Fibroblast of the aortic adventitia (primary cell): ENCODE measurements around the gene AVEN. TPM values are rescaled to one million over a fixed set of nuclear protein-coding genes. Genes with fewer than 3 reads are reported as not detected.
"Not testable (repeated sequence)": the region's sequence is repeated elsewhere in the genome, so short reads cannot be mapped to it uniquely, and the experiment has no call there.

Source experiments
- DNase-seq: peaks from one replicate; pipeline ENCODE4 v3.0.0-alpha.2; 2010; ENCODE audit warnings: low read depth
- H3K4me3 ChIP-seq: 2 replicates; pipeline ENCODE4 v1.5.1; 2011; ENCODE audit warnings: low read depth, mild to moderate bottlenecking, control low read depth, low read length, moderate library complexity
- total RNA-seq: library from RNA; depleted of rRNA; stranded (reverse); fragments of >200 nt; gene quantifications from 2 replicates; pipeline ENCODE4 v1.2.3, GENCODE V29; 2012; ENCODE audit warnings: low replicate concordance
- TF ChIP-seq, protein P1 (sequence below): IDR thresholded peaks from 2 replicates; pipeline ENCODE4 v1.5.1; 2011; ENCODE audit warnings: mild to moderate bottlenecking, low read length, control low read depth, inconsistent platforms; ENCODE audit not compliant: insufficient read depth

Gene AVEN
- total RNA-seq, 1 donor: 17.2 TPM

DNA sequence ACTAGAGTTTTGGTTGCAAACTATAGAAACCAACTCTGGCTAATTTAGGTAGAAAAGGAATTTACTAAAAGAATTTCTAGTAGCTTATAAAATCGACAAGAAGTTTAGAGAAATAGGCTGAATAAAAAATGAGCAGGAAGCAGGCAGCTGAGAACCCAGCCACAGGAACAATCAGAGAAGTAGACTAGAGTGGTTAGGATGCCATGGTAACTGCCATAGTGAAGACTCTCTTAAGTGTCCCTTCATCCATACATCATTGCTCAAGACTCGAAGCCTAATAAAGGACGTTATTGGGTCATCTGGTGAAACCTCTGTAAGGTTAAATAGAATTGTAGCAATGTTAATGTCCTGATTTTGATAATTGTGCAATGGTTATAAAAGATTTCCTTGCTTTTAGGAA lies 13.8 kb downstream of the AVEN start:
- no peak for DNase-seq
- H3K4me3 ChIP-seq: no peak overlapping the region
- TF ChIP-seq, protein P1, sequence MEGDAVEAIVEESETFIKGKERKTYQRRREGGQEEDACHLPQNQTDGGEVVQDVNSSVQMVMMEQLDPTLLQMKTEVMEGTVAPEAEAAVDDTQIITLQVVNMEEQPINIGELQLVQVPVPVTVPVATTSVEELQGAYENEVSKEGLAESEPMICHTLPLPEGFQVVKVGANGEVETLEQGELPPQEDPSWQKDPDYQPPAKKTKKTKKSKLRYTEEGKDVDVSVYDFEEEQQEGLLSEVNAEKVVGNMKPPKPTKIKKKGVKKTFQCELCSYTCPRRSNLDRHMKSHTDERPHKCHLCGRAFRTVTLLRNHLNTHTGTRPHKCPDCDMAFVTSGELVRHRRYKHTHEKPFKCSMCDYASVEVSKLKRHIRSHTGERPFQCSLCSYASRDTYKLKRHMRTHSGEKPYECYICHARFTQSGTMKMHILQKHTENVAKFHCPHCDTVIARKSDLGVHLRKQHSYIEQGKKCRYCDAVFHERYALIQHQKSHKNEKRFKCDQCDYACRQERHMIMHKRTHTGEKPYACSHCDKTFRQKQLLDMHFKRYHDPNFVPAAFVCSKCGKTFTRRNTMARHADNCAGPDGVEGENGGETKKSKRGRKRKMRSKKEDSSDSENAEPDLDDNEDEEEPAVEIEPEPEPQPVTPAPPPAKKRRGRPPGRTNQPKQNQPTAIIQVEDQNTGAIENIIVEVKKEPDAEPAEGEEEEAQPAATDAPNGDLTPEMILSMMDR: no peak

- peak; percentile 54 for DNase-seq
- TF ChIP-seq, protein P1: no peak
- H3K4me3 ChIP-seq: no peak overlapping the region
Measured at GRCh38 chr15:34023907-34024306, 15.1 kb downstream of the AVEN start.

DNA sequence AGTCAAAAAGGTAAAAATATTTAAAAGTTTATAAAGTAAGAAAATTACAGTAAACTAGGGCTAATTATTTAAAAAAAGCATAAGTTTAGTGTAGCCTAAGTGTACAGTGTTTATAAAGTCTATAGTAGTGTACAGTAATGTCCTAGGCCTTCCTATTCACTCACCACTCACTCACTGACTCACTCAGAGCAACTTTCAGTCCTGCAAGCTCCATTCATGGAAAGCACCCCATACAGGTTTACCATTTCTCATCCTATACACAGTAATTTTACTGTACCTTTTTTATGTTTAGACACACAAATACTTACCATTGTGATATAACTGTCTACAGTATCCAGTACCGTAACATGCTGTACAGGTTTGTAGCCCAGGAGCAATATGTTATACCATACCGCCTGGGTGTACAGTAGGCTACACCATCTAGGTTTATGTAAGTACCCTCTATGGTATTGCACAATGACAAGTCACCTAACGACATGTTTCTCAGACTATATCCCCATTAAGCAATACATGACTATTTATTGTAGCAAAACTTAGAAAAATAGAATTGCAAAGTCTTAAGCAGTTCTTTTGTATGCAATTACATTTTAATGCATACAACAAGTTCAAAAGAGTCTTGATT lies 19.5 kb downstream of the AVEN start:
- DNase-seq: no peak

GRCh38 chr15:34018738-34019137 lies 20.3 kb downstream of the AVEN start:
- not testable (repeated sequence) for H3K4me3 ChIP-seq, DNase-seq

More for the DNA sequence above, 19.5 kb downstream of the AVEN start:
- no peak overlapping the region for H3K4me3 ChIP-seq
- TF ChIP-seq, protein P1: no peak

DNA sequence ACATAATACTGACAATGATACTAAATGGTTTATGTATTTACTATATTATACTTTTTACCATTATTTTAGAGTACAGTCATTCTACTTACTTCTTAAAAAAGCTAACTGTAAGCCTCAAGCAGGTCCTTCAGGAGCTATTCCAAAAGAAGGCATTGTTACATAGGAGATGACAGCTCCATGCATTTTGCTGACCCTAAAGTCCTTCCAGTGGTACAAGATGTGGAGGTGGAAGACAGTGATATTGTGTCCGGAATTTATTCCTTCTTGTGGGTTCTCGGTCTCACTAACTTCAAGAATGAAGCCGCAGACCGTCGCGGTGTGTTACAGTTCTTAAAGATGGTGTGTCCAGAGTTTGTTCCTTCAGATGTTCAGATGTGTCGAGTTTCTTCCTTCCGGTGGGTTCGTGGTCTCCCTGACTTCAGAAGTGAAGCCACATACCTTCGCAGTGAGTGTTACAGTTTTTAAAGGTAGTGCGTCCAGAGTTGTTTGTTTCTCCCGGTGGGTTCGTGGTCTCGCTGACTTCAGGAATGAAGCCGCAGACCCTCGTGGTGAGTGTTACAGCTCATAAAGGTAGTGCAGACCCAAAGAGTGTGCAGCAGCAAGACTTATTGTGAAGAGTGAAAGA lies 20.9 kb downstream of the AVEN start:
- H3K4me3 ChIP-seq: no peak overlapping the region
- TF ChIP-seq, protein P1: no peak
- no peak for DNase-seq

DNA sequence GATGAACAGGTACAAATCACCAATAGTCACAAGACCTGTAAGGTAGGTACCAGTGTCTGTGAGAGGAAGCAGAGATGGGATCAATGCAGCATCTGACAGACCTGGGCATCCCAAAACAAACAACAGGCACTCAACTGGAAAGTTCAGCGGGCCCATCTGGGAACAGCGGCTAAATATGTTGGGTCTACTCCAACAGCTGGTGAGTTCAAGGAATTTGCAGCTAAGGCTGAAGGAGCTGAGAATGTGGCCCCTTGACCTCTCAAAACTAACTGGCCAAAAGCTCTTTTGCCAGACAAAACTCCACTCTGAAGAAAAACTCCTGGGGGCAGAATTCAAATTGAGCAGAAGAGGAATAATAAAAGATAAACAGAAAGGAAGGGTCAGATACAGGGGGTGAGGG lies 24.4 kb downstream of the AVEN start:
- TF ChIP-seq, protein P1: no peak
- H3K4me3 ChIP-seq: no peak overlapping the region
- DNase-seq: no peak

GRCh38 chr15:34013746-34014145 lies 25.3 kb downstream of the AVEN start:
- no peak for DNase-seq
- TF ChIP-seq, protein P1: no peak
- H3K4me3 ChIP-seq: no peak overlapping the region
